ENCODE data around the gene DNAH6. TPM values are rescaled to one million over a fixed set of nuclear protein-coding genes. Genes with fewer than 3 reads are reported as not detected.
"Not testable (repeated sequence)": the region's sequence is repeated elsewhere in the genome, so short reads cannot be mapped to it uniquely, and the experiment has no call there.

DNAH6 gene
- total RNA-seq, 1 experiment from 2014 or later, result 1.6 TPM

DNA sequence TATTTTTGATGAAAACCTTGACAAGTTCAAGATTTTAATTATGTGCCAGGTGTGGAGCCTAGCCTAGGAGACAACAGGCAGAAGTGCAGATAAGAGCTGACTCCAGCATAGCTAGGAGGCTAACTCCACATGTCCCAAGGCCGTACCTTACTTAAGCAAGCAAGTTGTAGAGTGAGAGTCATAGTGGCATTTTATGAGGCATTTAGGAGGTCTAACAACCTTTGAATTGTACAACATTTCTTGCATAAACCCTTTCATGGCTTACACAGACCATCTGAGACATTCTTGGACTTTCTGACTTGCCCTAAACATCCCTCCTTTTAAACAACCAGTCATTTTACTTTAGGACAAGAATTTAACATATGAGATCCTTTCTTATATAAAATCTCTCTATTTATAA is 48.9 kb upstream of the DNAH6 start:
- H3K9me2 ChIP-seq (ENCODE audit: insufficient read depth), result no peaks in the 10 kb centered on the region
- H3K9me3 ChIP-seq (ENCODE audit: control insufficient read depth in 1 of 2, insufficient read depth in 1 of 2, low read depth in 1 of 2, low read length in 2 of 2), result peaks cover 7% of the 10 kb centered on the region in 2 experiments; a peak in 2 of 4 replicates
- no peak for TF ChIP-seq SP1 (IDR thresholded peaks at IDR 0.05; ENCODE audit: low read depth)
- TF ChIP-seq EZH2 (IDR thresholded peaks at IDR 0.05), result no peak
- TF ChIP-seq TCF7L2 (IDR thresholded peaks at IDR 0.05; ENCODE audit: borderline replicate concordance, extremely low read depth, insufficient read depth, insufficient read length), result no peak
- no peak for TF ChIP-seq ZNF274 (IDR thresholded peaks at IDR 0.05; ENCODE audit: low read depth, low read length)
- no peak for TF ChIP-seq ZFX (IDR thresholded peaks at IDR 0.05)
- TF ChIP-seq POLR2AphosphoS5 (IDR thresholded peaks at IDR 0.05; ENCODE audit: low read depth, low read length), result no peak
- TF ChIP-seq SIN3A (IDR thresholded peaks at IDR 0.05; ENCODE audit: low read depth), result no peak
- TF ChIP-seq, protein P1, sequence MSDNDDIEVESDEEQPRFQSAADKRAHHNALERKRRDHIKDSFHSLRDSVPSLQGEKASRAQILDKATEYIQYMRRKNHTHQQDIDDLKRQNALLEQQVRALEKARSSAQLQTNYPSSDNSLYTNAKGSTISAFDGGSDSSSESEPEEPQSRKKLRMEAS (IDR thresholded peaks at IDR 0.05), result no peak
- TF ChIP-seq, protein P2, sequence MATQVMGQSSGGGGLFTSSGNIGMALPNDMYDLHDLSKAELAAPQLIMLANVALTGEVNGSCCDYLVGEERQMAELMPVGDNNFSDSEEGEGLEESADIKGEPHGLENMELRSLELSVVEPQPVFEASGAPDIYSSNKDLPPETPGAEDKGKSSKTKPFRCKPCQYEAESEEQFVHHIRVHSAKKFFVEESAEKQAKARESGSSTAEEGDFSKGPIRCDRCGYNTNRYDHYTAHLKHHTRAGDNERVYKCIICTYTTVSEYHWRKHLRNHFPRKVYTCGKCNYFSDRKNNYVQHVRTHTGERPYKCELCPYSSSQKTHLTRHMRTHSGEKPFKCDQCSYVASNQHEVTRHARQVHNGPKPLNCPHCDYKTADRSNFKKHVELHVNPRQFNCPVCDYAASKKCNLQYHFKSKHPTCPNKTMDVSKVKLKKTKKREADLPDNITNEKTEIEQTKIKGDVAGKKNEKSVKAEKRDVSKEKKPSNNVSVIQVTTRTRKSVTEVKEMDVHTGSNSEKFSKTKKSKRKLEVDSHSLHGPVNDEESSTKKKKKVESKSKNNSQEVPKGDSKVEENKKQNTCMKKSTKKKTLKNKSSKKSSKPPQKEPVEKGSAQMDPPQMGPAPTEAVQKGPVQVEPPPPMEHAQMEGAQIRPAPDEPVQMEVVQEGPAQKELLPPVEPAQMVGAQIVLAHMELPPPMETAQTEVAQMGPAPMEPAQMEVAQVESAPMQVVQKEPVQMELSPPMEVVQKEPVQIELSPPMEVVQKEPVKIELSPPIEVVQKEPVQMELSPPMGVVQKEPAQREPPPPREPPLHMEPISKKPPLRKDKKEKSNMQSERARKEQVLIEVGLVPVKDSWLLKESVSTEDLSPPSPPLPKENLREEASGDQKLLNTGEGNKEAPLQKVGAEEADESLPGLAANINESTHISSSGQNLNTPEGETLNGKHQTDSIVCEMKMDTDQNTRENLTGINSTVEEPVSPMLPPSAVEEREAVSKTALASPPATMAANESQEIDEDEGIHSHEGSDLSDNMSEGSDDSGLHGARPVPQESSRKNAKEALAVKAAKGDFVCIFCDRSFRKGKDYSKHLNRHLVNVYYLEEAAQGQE (IDR thresholded peaks at IDR 0.05; ENCODE audit: low read depth), result no peak
- no peak for TF ChIP-seq ELF1 (IDR thresholded peaks at IDR 0.05; ENCODE audit: borderline replicate concordance, low read depth)
- no peak overlapping the region for H3K27ac ChIP-seq (ENCODE audit: low read depth, low read length)
- no peaks in the 10 kb centered on the region for H3K4me1 ChIP-seq (ENCODE audit: control insufficient read depth in 1 of 2, insufficient read depth in 2 of 2, low read length in 2 of 2)
- ChIA-PET POLR2A (no interaction called here), CTCF (no interaction called here), RAD21 (ENCODE audit: low non-redundant PET in 1 of 2, low total read pairs in 2 of 2, uncharacterized antibody in 2 of 2, unreplicated experiment in 2 of 2) (no interaction called here)
- ATAC-seq (no peak), DNase-seq (ENCODE audit: low read depth, low spot score) (no peak)
- no peaks in the 10 kb centered on the region for H3K79me2 ChIP-seq (ENCODE audit: insufficient read depth, low read length)
- H3K4me3 ChIP-seq (replicated peaks in 1 of 2; ENCODE audit: low read depth in 1 of 2, low read length in 2 of 2), result no peak overlapping the region
- H3K36me3 ChIP-seq (ENCODE audit: control insufficient read depth in 1 of 2, insufficient read depth in 2 of 2, low read length in 2 of 2), result no peaks in the 10 kb centered on the region
- no peak overlapping the region for H3K4me2 ChIP-seq (ENCODE audit: low read length)
- no peak overlapping the region for H2AFZ ChIP-seq (ENCODE audit: low read depth, low read length, poor library complexity, severe bottlenecking)
- no peaks in the 10 kb centered on the region for H4K20me1 ChIP-seq (ENCODE audit: insufficient read depth)
- BruUV-seq (replicated peaks), result no TSS peak
- intact Hi-C loops (cut with micrococcal nuclease), result no loop called here
- H3K9ac ChIP-seq (ENCODE audit: low read length), result no peak overlapping the region
- no peaks in the 10 kb centered on the region for H3K27me3 ChIP-seq (ENCODE audit: insufficient read depth, low read length)

DNA sequence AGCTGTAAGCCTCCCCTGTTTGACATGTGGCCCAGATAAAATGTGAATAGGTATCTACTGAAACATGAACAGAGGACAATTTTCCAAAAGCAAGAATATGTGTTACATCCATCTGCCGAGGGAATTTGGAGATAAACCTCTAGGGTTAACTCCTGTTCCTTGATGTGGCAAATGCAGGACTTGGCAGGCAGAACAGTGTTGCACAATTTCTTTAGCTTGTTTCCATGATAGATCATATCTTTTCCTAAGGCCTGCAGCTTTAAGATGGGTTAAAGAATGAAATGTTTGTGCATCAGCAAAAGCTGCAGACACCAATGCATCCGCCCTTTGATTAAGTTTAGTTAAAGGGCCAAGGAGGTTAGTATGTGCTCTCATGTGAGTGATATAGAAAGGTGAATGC is 43.9 kb upstream of the DNAH6 start:
- H3K4me1 ChIP-seq (ENCODE audit: control insufficient read depth in 1 of 2, insufficient read depth in 2 of 2, low read length in 2 of 2); H3K9me3 ChIP-seq (ENCODE audit: control insufficient read depth in 1 of 2, insufficient read depth in 1 of 2, low read depth in 1 of 2, low read length in 2 of 2); POLR2A ChIA-PET; H2AFZ ChIP-seq (ENCODE audit: low read depth, low read length, poor library complexity, severe bottlenecking); H3K79me2 ChIP-seq (ENCODE audit: insufficient read depth, low read length); CTCF ChIA-PET; H3K27me3 ChIP-seq (ENCODE audit: insufficient read depth, low read length); H3K4me3 ChIP-seq (replicated peaks in 1 of 2; ENCODE audit: low read depth in 1 of 2, low read length in 2 of 2); H4K20me1 ChIP-seq (ENCODE audit: insufficient read depth); H3K27ac ChIP-seq (ENCODE audit: low read depth, low read length); H3K4me2 ChIP-seq (ENCODE audit: low read length); RAD21 ChIA-PET (ENCODE audit: low non-redundant PET in 1 of 2, low total read pairs in 2 of 2, uncharacterized antibody in 2 of 2, unreplicated experiment in 2 of 2); ATAC-seq; intact Hi-C loops (cut with micrococcal nuclease); H3K9ac ChIP-seq (ENCODE audit: low read length); H3K9me2 ChIP-seq (ENCODE audit: insufficient read depth); BruUV-seq (replicated peaks); DNase-seq (ENCODE audit: low read depth, low spot score); H3K36me3 ChIP-seq (ENCODE audit: control insufficient read depth in 1 of 2, insufficient read depth in 2 of 2, low read length in 2 of 2): not testable (repeated sequence)
